Activated T-cell treated with anti-CD3 and anti-CD28 coated beads, Interleukin-2, amount 50 U/mL, for 4 hours (primary cell): Measurements from ENCODE around the gene EPHA2. TPM values are rescaled to one million over a fixed set of nuclear protein-coding genes. Genes with fewer than 3 reads are reported as not detected.

Source experiments
- ATAC-seq, 2 donors: fragments of 200-7000 bp; cut with Tn5 transposase; one replicate each; pipeline ENCODE4 v1.10.0; 2021
- DNase-seq: peaks from one replicate; pipeline ENCODE4 v3.0.0-alpha.2; 2020
- H3K27me3 Mint-ChIP-seq: one replicate; pipeline ENCODE4 v1.8.0; 2021; ENCODE audit warnings: low read depth, mixed read lengths
- H3K36me3 Mint-ChIP-seq: one replicate; pipeline ENCODE4 v1.8.0; 2022; ENCODE audit warnings: mixed read lengths; ENCODE audit not compliant: insufficient read depth
- H3K4me1 Mint-ChIP-seq: one replicate; pipeline ENCODE4 v1.8.0; 2021; ENCODE audit warnings: low read depth, mixed read lengths
- H3K4me3 Mint-ChIP-seq: one replicate; pipeline ENCODE4 v1.8.0; 2021; ENCODE audit warnings: mild to moderate bottlenecking, moderate library complexity, mixed read lengths
- H3K9me3 Mint-ChIP-seq: one replicate; pipeline ENCODE4 v1.8.0; 2021; ENCODE audit warnings: mixed read lengths
- total RNA-seq, 3 donors: library from RNA; stranded (reverse); gene quantifications; one replicate each; pipeline ENCODE4 v1.2.1, GENCODE V29; 2021

EPHA2 gene
- total RNA-seq, 3 donors from 2014 or later: 0.29 to 0.35 (median 0.33) TPM

- no peak overlapping the region for H3K4me3 Mint-ChIP-seq
- peaks cover 3% of the 10 kb centered on the region for H3K4me1 Mint-ChIP-seq
- ATAC-seq (no peak), DNase-seq (no peak)
- H3K36me3 Mint-ChIP-seq: no peaks in the 10 kb centered on the region
- H3K9me3 Mint-ChIP-seq: no peaks in the 10 kb centered on the region
- H3K27me3 Mint-ChIP-seq: no peaks in the 10 kb centered on the region
Observed at GRCh38 chr1:16144325-16145029, 11.4 kb downstream of the EPHA2 start.

DNA sequence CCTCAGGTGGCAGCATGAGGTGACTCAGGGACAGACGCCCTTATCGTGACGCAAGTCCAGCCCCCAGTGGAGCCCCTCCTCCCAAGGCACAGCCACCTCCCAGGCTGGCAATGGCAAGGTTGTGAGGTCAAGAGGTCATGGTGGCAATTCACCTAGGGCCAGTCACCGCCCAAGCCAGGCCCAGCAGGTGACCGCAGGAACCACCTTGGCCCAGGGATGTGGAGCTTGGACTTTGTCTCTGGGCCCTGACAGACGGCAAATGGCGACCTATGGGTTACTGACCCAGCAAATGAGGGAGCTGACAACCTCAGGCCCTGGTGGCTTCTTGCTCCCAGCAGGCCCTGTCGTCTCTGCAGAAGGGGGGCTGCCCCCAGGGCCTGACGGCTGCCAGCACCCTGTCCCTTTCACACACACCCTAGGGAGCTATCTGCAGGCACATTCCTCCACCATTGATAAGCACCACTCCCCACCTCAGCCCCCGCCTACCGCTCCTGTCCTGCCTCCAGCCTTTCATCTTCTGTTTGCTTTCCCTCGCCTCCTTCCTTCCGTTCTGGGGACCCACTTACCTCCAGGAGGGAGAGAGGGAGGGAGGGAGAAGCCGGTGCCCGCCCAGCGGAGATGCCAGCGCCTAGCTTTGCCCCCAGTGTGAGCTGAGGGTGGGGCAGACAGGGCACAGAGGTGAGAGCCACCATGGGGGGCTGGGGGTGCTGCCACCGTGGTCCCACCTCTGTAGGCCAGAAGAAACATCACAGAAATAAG, 12.1 kb downstream of the EPHA2 start:
- ATAC-seq: no peak
- Mint-ChIP-seq H3K4me3 (no peak overlapping the region), H3K36me3 (no peaks in the 10 kb centered on the region), H3K9me3 (no peaks in the 10 kb centered on the region), H3K4me1 (peaks cover 3% of the 10 kb centered on the region), H3K27me3 (no peaks in the 10 kb centered on the region)
- no peak for DNase-seq

DNA sequence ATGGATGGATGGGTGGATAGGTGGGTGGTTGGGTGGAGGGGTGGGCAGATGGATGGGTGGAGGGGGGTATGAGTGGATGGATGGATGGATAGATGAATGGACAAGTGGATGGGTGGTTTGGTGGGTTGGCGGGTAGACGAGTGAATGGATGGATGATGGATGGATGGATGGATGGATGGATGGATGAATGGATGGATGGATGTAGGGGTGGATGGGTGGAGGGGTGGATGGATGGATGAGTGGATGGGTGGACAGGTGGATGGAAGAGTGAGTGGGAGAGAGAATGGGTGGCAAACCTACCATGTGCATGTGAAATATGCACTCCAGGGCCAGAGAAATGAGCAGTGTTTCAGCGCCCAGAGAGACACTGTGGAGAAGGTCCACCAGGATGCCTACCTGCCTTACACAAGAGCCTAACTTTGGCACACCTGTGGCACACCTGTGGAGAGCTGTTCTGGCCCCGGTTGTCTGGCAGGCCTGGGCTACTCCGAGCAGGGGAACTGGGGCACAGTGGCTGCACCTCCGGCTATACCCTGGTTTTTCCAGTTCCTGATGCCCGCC, 12.8 kb downstream of the EPHA2 start:
- ATAC-seq: no peak
- no peaks in the 10 kb centered on the region for H3K9me3 Mint-ChIP-seq
- no peak overlapping the region for H3K4me3 Mint-ChIP-seq
- DNase-seq: no peak
- peaks cover 3% of the 10 kb centered on the region for H3K4me1 Mint-ChIP-seq
- H3K27me3 Mint-ChIP-seq: no peaks in the 10 kb centered on the region
- H3K36me3 Mint-ChIP-seq: no peaks in the 10 kb centered on the region

GRCh38 chr1:16142383-16142995, 13.4 kb downstream of the EPHA2 start:
- Mint-ChIP-seq H3K36me3 (no peaks in the 10 kb centered on the region), H3K4me3 (no peak overlapping the region), H3K4me1 (peaks cover 3% of the 10 kb centered on the region), H3K27me3 (no peaks in the 10 kb centered on the region), H3K9me3 (no peaks in the 10 kb centered on the region)
- DNase-seq (no peak), ATAC-seq (no peak)

- H3K9me3 Mint-ChIP-seq: no peaks in the 10 kb centered on the region
- no peak overlapping the region for H3K4me3 Mint-ChIP-seq
- H3K36me3 Mint-ChIP-seq: no peaks in the 10 kb centered on the region
- H3K27me3 Mint-ChIP-seq: no peaks in the 10 kb centered on the region
- ATAC-seq: no peak
- H3K4me1 Mint-ChIP-seq: peaks cover 3% of the 10 kb centered on the region
- no peak for DNase-seq
Observed at GRCh38 chr1:16141573-16142336, 14.1 kb downstream of the EPHA2 start.

- H3K4me1 Mint-ChIP-seq: peaks cover 3% of the 10 kb centered on the region
- no peaks in the 10 kb centered on the region for H3K27me3 Mint-ChIP-seq
- H3K4me3 Mint-ChIP-seq: no peak overlapping the region
- ATAC-seq (no peak), DNase-seq (no peak)
- no peaks in the 10 kb centered on the region for H3K36me3 Mint-ChIP-seq
- H3K9me3 Mint-ChIP-seq: no peaks in the 10 kb centered on the region
Observed at GRCh38 chr1:16140068-16140596, 15.7 kb downstream of the EPHA2 start.

DNA sequence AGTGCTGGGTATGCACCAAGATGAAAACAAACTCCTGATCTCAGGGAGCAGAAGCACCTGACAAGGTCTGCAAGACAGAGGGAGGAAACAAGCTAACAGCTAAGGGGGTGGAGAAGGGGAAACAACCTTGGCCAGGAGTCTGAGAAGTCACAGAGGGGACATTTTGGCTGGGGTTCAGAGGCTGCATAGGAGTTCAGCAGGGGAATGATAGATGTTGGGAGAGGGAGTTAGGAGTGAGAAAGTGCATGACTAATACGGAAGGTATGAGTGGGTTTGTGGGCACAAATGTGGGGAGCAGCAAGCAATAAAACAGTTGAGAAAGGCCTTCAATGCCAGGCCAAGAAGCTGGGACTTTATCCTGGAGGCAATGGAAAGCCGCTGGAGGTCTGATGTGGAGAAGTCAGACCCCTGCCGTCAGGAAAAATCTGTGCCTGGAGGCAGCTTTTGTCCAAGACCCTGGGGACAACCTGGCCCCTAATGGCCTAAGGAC, 16.4 kb downstream of the EPHA2 start:
- H3K9me3 Mint-ChIP-seq: no peaks in the 10 kb centered on the region
- peaks cover 3% of the 10 kb centered on the region for H3K4me1 Mint-ChIP-seq
- no peak overlapping the region for H3K4me3 Mint-ChIP-seq
- no peak for DNase-seq
- H3K36me3 Mint-ChIP-seq: no peaks in the 10 kb centered on the region
- no peak for ATAC-seq
- no peaks in the 10 kb centered on the region for H3K27me3 Mint-ChIP-seq

DNA sequence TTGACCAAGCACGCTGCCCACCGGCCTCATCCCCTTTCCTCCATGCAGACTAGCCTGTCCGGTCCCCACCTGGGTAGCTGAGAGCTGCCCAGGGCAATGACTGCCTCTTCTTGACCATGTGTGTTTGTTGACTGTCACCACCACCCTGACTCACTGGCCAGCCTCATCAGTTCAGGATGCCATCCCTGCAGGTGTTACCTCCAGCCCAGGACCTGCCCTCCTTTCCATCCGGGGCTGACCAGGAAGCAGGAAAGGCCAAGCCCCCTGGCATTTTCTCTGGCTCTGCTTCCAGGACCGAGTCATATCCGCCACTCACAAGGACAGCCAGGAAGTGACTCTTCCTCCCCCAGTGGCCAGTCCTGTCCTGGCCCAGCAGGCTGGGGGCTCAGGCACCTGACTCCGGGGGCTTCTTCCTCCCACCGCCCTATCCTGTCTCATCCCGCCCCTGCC, 17.1 kb downstream of the EPHA2 start:
- ATAC-seq (no peak), DNase-seq (no peak)
- Mint-ChIP-seq H3K4me3 (no peak overlapping the region), H3K9me3 (no peaks in the 10 kb centered on the region), H3K36me3 (no peaks in the 10 kb centered on the region), H3K27me3 (no peaks in the 10 kb centered on the region), H3K4me1 (peaks cover 3% of the 10 kb centered on the region)

- ATAC-seq (no peak), DNase-seq (no peak)
- no peaks in the 10 kb centered on the region for H3K27me3 Mint-ChIP-seq
- peaks cover 3% of the 10 kb centered on the region for H3K4me1 Mint-ChIP-seq
- no peak overlapping the region for H3K4me3 Mint-ChIP-seq
- no peaks in the 10 kb centered on the region for H3K9me3 Mint-ChIP-seq
- no peaks in the 10 kb centered on the region for H3K36me3 Mint-ChIP-seq
Observed at GRCh38 chr1:16137890-16138467, 17.9 kb downstream of the EPHA2 start.

- Mint-ChIP-seq H3K4me3 (no peak overlapping the region), H3K9me3 (no peaks in the 10 kb centered on the region), H3K4me1 (no peaks in the 10 kb centered on the region), H3K27me3 (no peaks in the 10 kb centered on the region), H3K36me3 (no peaks in the 10 kb centered on the region)
- no peak for ATAC-seq
- DNase-seq: no peak
Observed at GRCh38 chr1:16135501-16135900, 20.4 kb downstream of the EPHA2 start.

DNA sequence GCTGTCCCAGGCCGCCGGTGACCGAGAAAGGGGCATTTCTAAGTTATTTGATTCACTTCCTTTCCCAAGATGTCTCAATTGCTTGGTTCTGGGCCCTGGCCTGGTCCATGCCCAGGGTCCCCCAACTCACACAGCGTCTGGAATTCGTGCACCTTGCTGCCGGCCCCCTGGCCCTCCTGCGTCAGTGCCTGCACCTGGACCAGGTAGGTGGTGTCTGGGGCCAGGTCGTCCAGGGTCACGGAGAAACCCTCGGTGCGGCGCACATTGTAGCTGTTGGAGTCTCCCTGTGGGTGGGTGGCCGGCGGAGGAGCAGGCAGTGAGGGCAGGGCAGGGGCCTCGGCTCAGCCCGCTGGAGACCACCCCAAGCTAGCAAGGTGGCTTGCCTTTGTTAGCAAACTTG, 21.0 kb downstream of the EPHA2 start:
- H3K9me3 Mint-ChIP-seq: no peaks in the 10 kb centered on the region

GRCh38 chr1:16134066-16134801, 21.6 kb downstream of the EPHA2 start:
- Mint-ChIP-seq H3K4me3 (no peak overlapping the region), H3K36me3 (no peaks in the 10 kb centered on the region), H3K4me1 (no peaks in the 10 kb centered on the region), H3K27me3 (no peaks in the 10 kb centered on the region), H3K9me3 (no peaks in the 10 kb centered on the region)
- ATAC-seq (no peak), DNase-seq (no peak)

More for the DNA sequence above, 21.0 kb downstream of the EPHA2 start:
- Mint-ChIP-seq H3K36me3 (no peaks in the 10 kb centered on the region), H3K4me3 (no peak overlapping the region), H3K4me1 (no peaks in the 10 kb centered on the region), H3K27me3 (no peaks in the 10 kb centered on the region)
- no peak for DNase-seq
- ATAC-seq: no peak
